ENCODE results near the gene C1QTNF6. TPM values are rescaled to one million over a fixed set of nuclear protein-coding genes. Genes with fewer than 3 reads are reported as not detected.

C1QTNF6 gene
- total and polyA plus RNA-seq, 12 donors, result 2.2 to 45.7 (median 7.1) TPM

DNA sequence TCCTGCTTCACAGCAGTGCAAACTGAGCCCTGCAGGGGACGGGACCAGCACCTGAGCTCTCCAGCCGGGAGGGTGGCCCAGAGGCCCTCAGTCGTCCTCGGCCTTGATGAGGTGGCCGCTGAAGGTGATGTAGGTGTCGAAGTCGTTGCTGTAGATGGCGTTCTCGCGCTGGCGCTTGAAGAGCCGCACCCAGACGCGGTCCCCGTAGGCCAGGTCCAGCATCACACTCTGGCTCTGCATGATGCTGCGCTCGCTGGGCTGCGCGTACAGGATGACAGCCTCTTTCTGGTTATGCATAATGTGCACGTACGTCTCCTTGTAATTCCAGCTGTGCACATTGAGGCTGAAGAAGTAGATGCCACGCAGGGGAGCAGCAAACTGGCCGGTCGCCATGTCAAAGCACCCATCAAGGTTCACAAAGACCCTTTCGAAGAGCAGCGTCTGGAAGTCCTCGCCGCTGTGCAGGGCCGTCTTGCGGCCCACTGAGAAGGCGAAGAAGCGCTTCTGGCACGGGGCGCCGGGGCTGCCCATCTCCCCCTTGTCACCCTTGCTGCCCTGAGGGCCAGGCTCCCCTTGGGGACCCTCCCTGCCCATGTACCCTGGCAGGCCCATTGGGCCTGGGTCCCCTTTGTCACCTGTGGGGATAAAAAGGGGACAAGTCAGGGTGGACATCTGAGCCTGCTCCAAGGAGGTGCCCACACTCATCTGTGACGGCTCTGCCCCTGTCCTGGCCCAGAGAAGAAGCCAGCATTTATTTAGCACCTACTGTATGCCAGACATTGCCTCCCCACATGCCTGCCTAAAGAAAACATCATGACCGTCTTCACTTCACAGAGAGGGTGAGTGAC is 5.7 kb downstream of the C1QTNF6 start:
- no peaks in the 10 kb centered on the region for H3K9me3 ChIP-seq (replicated peaks in 1 of 3)
- H3K27ac ChIP-seq, result no peak overlapping the region
- intact Hi-C loops (cut with DNase I), result no loop called here
- no peak overlapping the region for H3K4me3 ChIP-seq
- H3K4me1 ChIP-seq (replicated peaks in 1 of 2), result peaks cover 29 to 51% of the 10 kb centered on the region in 2 donors
- WGBS, 4 donors, result 85 to 94% (median 88%) methylated on average over 22 to 37 of the region's 37 CpGs
- H3K36me3 ChIP-seq (replicated peaks in 1 of 2), result no peaks in the 10 kb centered on the region
- no peak for DNase-seq
- no peak for TF ChIP-seq POLR2A (IDR thresholded peaks at IDR 0.05)
- TF ChIP-seq CTCF (IDR thresholded peaks at IDR 0.05), result no peak
- H3K27me3 ChIP-seq, result no peaks in the 10 kb centered on the region

DNA sequence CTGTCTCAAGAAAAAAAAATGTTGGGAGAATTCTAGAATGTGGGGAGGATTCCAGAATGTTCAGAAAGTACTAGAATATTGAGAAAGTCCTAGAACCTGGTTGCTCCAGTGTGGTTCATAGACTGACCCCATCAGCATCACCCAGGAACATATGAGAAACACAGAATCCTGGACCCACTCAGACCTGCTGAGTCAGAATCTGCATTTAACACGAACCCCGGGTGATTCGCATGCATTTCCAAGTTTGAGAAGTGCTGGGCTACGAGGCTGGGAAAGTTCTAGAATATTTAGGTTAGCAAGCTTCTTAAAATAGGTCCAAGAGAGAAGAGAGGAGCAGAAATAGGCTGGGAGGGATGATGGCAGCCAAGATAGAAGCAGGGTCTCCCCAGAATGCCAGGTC is 6.4 kb downstream of the C1QTNF6 start:
- peaks cover 29 to 51% of the 10 kb centered on the region in 2 donors for H3K4me1 ChIP-seq (replicated peaks in 1 of 2)
- TF ChIP-seq POLR2A (IDR thresholded peaks at IDR 0.05), result no peak
- TF ChIP-seq CTCF (IDR thresholded peaks at IDR 0.05), result no peak
- DNase-seq, result no peak
- no peaks in the 10 kb centered on the region for H3K36me3 ChIP-seq (replicated peaks in 1 of 2)
- H3K27me3 ChIP-seq, result no peaks in the 10 kb centered on the region
- intact Hi-C loops (cut with DNase I), result no loop called here
- WGBS, 4 donors, result 73 to 92% (median 84%) methylated on average over 4 of the region's 4 CpGs
- no peaks in the 10 kb centered on the region for H3K9me3 ChIP-seq (replicated peaks in 1 of 3)
- no peak overlapping the region for H3K27ac ChIP-seq
- H3K4me3 ChIP-seq, result no peak overlapping the region

DNA sequence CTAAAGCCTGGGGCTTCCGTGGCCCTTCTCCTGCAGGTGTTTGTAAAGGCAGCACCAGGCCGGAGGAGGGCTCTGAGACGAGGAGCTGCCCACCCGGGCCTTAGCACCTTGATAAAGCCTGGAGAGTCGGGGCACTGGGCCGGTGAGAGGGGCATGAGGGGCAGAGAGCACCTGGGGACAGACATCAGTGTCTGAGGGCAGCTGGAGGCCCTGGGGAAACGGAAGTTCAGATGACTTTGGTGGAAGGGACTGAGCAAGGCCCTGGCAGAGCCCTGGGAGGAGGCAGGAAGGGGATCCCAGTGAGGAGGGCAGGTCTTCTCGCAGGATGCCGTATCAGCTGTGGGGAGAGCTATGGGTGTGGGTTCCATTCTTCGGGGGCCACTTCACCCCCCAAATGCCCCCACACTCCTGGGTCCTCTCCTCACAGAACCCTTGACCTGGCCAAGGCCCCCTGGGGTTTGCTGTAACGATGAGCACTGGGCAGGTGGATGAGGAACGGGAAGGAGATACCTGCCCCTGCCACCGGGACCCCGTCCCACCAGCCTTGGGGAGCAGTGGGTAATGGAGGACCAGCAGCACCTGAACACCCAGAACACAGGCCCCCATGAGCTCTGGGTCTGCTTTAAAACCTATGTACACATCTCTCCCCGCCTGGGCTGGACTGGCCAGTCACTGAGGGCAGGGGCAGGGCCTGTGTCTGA is 7.4 kb downstream of the C1QTNF6 start:
- H3K4me3 ChIP-seq, result no peak overlapping the region
- no peak for TF ChIP-seq POLR2A (IDR thresholded peaks at IDR 0.05)
- TF ChIP-seq CTCF (IDR thresholded peaks at IDR 0.05), result no peak
- no peak for DNase-seq
- peaks cover 36 to 51% of the 10 kb centered on the region in 2 donors for H3K4me1 ChIP-seq (replicated peaks in 1 of 2)
- no peaks in the 10 kb centered on the region for H3K27me3 ChIP-seq
- WGBS, 4 donors, result 83 to 98% (median 88%) methylated on average over 7 to 15 of the region's 15 CpGs
- intact Hi-C loops (cut with DNase I), result no loop called here
- H3K9me3 ChIP-seq (replicated peaks in 1 of 3), result no peaks in the 10 kb centered on the region
- H3K27ac ChIP-seq, result peak overlapping the region in 2 of 5 donors; percentile 88 to 94
- no peaks in the 10 kb centered on the region for H3K36me3 ChIP-seq (replicated peaks in 1 of 2)

DNA sequence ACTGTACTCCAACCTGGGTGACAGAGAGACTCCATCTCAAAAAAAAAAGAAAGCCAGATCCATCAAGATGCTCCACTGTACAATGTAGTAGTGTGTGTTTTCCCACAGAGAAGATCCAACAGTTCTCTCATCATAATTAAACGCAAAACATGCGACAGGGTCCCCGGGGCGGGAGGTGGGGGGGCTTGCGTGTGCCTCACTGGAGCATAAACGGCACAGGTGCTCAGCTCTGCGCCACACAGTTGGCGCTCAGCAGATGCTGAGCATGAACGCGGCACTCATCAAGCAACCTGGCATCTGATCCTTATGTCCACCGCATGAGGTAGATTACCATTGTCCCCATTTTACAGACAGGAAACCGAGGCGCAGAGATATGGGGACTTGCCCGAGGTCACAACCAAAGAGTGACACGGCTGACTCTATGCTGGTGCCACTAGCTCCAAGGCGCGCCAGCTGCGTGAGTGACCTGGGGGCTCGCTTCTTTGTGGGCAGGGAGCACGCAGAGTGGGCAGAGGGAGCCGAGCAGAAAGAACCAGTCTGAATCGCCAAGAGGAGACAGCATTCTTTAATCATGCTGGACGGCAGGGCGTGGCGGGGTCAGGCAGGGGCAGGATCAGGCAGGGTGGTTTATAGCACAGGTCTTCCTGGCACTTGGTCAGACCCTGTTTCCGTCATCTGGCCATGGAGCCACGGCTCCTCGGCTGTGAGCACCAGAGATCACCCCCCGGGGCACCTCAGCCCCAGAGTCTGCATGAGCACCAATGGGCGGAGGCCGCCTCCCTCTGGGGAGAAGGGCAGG is 8.2 kb downstream of the C1QTNF6 start:
- peak overlapping the region in 4 of 5 donors; percentile 88 to 94 (median 90) for H3K27ac ChIP-seq
- peaks cover 37 to 55% of the 10 kb centered on the region in 2 donors for H3K4me1 ChIP-seq (replicated peaks in 1 of 2)
- intact Hi-C loops (cut with DNase I), result no loop called here
- no peaks in the 10 kb centered on the region for H3K36me3 ChIP-seq (replicated peaks in 1 of 2)
- H3K9me3 ChIP-seq (replicated peaks in 1 of 3), result no peaks in the 10 kb centered on the region
- H3K4me3 ChIP-seq, result no peak overlapping the region
- WGBS, 4 donors, result 84 to 92% (median 87%) methylated on average over 20 to 31 of the region's 31 CpGs
- TF ChIP-seq CTCF (IDR thresholded peaks at IDR 0.05) (no peak), POLR2A (IDR thresholded peaks at IDR 0.05) (no peak)
- DNase-seq, result no peak
- no peaks in the 10 kb centered on the region for H3K27me3 ChIP-seq

Data from adrenal gland (tissue), 12 donors.